Measurements from ENCODE around the gene EEF1A2.

DNA sequence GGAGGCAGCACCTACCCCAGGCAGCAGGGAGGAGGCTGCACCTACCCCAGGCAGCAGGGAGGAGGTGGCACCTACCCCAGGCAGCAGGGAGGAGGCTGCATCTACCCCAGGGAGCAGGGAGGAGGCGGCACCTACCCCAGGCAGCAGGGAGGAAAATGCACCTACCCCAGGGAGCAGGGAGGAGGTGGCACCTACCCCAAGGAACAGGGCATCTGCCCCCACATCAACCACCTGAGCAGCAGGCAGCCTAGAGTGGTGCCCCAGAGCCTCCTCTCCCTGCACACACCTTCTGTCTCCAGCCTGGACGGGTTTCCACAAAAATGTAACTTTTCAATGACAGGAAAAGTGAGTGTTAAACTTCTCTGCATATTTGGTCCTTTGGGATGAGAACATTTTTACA is 36.6 kb downstream of the EEF1A2 start:
- TF ChIP-seq, protein P1, sequence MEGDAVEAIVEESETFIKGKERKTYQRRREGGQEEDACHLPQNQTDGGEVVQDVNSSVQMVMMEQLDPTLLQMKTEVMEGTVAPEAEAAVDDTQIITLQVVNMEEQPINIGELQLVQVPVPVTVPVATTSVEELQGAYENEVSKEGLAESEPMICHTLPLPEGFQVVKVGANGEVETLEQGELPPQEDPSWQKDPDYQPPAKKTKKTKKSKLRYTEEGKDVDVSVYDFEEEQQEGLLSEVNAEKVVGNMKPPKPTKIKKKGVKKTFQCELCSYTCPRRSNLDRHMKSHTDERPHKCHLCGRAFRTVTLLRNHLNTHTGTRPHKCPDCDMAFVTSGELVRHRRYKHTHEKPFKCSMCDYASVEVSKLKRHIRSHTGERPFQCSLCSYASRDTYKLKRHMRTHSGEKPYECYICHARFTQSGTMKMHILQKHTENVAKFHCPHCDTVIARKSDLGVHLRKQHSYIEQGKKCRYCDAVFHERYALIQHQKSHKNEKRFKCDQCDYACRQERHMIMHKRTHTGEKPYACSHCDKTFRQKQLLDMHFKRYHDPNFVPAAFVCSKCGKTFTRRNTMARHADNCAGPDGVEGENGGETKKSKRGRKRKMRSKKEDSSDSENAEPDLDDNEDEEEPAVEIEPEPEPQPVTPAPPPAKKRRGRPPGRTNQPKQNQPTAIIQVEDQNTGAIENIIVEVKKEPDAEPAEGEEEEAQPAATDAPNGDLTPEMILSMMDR (IDR thresholded peaks at IDR 0.05; ENCODE audit: low read depth, low read length, missing input control) = no peak
- TF ChIP-seq, protein P2, sequence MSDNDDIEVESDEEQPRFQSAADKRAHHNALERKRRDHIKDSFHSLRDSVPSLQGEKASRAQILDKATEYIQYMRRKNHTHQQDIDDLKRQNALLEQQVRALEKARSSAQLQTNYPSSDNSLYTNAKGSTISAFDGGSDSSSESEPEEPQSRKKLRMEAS (IDR thresholded peaks at IDR 0.05) = no peak
- TF ChIP-seq JUND (IDR thresholded peaks at IDR 0.05) = no peak
- TF ChIP-seq YY1 (IDR thresholded peaks at IDR 0.05) = no peak
- TF ChIP-seq GABPA (IDR thresholded peaks at IDR 0.05 in 1 of 2, conservative IDR thresholded peaks at IDR 0.05 in 1 of 2) = no peak
- TF ChIP-seq RAD21 (IDR thresholded peaks at IDR 0.05) = no peak
- no peak for TF ChIP-seq TAF1 (conservative IDR thresholded peaks at IDR 0.05)
- TF ChIP-seq SP1 (IDR thresholded peaks at IDR 0.05) = no peak
- no peak for TF ChIP-seq HNF4A (conservative IDR thresholded peaks at IDR 0.05)
- TF ChIP-seq, protein P3, sequence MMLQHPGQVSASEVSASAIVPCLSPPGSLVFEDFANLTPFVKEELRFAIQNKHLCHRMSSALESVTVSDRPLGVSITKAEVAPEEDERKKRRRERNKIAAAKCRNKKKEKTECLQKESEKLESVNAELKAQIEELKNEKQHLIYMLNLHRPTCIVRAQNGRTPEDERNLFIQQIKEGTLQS (IDR thresholded peaks at IDR 0.05) = no peak
- TF ChIP-seq NR2F2 (IDR thresholded peaks at IDR 0.05) = no peak
- no peak for TF ChIP-seq FOXA1 (IDR thresholded peaks at IDR 0.05)
- no peak for TF ChIP-seq EGR1 (IDR thresholded peaks at IDR 0.05; ENCODE audit: low read depth in 2 of 2)
- no peak for TF ChIP-seq RXRA (IDR thresholded peaks at IDR 0.05)
